ENCODE measurements around the gene AASDH.

Gene AASDH

DNA sequence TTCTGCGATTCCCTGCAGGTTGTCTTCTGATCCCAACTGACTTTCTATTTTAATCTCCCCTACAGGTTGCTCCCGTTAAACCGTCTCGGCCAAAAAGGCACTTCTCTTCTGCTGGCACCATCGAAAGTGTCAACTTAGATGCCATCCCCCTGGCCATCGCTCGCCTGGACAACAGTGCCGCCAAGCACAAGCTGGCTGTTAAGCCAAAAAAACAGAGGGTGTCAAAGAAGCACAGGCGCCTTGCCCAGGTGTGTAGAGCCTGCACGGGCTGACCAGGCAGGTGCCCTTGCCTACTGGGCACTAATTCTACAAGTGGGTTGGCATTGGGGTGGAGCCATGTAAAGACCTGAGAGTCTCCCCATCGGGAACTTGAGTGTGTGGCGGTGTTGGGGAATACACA, 74.2 kb downstream of the AASDH start:
- TF ChIP-seq, protein P1, sequence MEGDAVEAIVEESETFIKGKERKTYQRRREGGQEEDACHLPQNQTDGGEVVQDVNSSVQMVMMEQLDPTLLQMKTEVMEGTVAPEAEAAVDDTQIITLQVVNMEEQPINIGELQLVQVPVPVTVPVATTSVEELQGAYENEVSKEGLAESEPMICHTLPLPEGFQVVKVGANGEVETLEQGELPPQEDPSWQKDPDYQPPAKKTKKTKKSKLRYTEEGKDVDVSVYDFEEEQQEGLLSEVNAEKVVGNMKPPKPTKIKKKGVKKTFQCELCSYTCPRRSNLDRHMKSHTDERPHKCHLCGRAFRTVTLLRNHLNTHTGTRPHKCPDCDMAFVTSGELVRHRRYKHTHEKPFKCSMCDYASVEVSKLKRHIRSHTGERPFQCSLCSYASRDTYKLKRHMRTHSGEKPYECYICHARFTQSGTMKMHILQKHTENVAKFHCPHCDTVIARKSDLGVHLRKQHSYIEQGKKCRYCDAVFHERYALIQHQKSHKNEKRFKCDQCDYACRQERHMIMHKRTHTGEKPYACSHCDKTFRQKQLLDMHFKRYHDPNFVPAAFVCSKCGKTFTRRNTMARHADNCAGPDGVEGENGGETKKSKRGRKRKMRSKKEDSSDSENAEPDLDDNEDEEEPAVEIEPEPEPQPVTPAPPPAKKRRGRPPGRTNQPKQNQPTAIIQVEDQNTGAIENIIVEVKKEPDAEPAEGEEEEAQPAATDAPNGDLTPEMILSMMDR (IDR thresholded peaks at IDR 0.05; ENCODE audit: control insufficient read depth, extremely low read depth, insufficient read depth), result no peak
- H3K4me3 ChIP-seq (ENCODE audit: low read depth, low read length), result no peak overlapping the region
- no peak for DNase-seq (ENCODE audit: low read depth)

GRCh38 chr4:56311299-56311975, 75.9 kb downstream of the AASDH start:
- TF ChIP-seq, protein P1 (IDR thresholded peaks at IDR 0.05; ENCODE audit: control insufficient read depth, extremely low read depth, insufficient read depth), result no peak
- no peak overlapping the region for H3K4me3 ChIP-seq (ENCODE audit: low read depth, low read length)
- DNase-seq (ENCODE audit: low read depth), result no peak

- H3K4me3 ChIP-seq (ENCODE audit: low read depth, low read length), result no peak overlapping the region
- TF ChIP-seq, protein P1 (IDR thresholded peaks at IDR 0.05; ENCODE audit: control insufficient read depth, extremely low read depth, insufficient read depth), result no peak
Observed at GRCh38 chr4:56310401-56311125, 76.7 kb downstream of the AASDH start.

DNA sequence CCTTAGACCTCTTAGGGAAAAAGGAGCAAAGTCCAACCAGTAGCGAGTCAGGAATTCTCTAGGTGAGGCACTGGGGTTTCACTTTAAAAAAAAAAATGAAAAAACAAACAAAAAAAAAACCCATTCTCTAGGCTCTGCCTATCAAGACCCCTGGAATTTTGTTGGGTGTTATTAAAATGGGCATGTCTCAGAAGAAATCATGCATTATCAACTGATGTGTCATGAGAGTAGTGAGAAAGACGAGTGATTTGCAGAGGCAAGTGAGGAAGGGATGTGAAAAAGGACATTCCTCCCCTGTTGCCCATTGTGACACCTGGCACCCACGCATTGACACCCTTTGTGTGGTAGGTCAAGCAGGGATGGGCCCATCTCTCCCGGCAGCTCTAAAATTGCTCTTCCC, 78.9 kb downstream of the AASDH start:
- H3K4me3 ChIP-seq (ENCODE audit: low read depth, low read length), result no peak overlapping the region
- no peak for DNase-seq (ENCODE audit: low read depth)
- TF ChIP-seq, protein P1 (IDR thresholded peaks at IDR 0.05; ENCODE audit: control insufficient read depth, extremely low read depth, insufficient read depth), result no peak

More at GRCh38 chr4:56310401-56311125, 76.7 kb downstream of the AASDH start:
- DNase-seq (ENCODE audit: low read depth), result no peak

DNA sequence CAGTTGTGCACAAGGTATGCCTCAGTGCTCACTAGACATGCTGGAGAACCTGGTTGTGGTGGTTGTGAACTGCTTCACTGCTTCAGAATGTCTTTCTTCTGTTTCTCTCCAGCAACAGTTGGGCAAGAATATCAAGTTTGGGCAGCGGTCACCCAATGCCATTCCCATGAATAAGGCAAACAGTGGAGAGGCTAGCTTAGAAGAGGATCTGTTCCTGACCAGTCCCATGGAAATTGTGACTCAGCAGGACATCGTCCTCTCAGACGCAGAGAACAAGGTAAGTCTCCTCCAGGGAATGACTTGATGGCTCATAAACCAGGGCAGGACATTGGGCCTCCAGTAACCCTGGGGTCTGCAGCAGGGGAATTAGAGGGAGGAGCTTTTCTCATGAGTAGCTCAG, 79.9 kb downstream of the AASDH start:
- DNase-seq (ENCODE audit: low read depth), result no peak
- TF ChIP-seq, protein P1 (IDR thresholded peaks at IDR 0.05; ENCODE audit: control insufficient read depth, extremely low read depth, insufficient read depth), result no peak

DNA sequence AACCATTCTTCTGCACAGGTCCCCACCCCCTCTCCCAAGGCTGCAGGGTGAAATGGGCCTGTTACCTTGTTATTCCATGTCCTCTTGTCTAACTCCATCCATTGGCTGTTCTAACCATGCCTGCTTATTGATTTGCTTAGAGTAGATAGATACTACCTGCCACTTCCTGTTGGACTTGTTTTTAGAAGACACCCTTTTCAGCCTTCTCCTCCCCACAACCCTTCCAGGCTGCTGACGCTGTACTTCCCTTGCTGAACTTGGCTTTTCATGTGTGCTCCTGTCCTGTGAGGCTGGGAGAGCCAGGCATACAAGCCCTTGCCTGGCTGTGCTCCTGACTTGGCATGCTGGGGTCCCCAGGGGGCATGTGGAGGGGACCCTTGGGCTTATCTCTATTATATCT, 81.9 kb downstream of the AASDH start:
- TF ChIP-seq, protein P1 (IDR thresholded peaks at IDR 0.05; ENCODE audit: control insufficient read depth, extremely low read depth, insufficient read depth), result no peak
- H3K4me3 ChIP-seq (ENCODE audit: low read depth, low read length), result no peak overlapping the region
- no peak for DNase-seq (ENCODE audit: low read depth)

More for the DNA sequence above, 79.9 kb downstream of the AASDH start:
- no peak overlapping the region for H3K4me3 ChIP-seq (ENCODE audit: low read depth, low read length)
